ENCODE data around the gene IL3. TPM values are rescaled to one million over a fixed set of nuclear protein-coding genes. Genes with fewer than 3 reads are reported as not detected.

The IL3 gene
- total and polyA plus RNA-seq, 2 of the 4 experiments (the other 2 are of a cell fraction), result not detected

GRCh38 chr5:132010989-132011621 lies 49.4 kb upstream of the IL3 start:
- Histone ChIP-seq H3K4me3 (ENCODE audit: insufficient read depth, low read depth, low read length) (peak overlapping the region; percentile 33; the same call in 1 of the 2 replicates), H3K36me3 (ENCODE audit: control insufficient read depth, insufficient read depth, low read length) (no peaks in the 10 kb centered on the region), H3K14ac (replicated peaks; ENCODE audit: low read depth, low read length) (no peak overlapping the region), H2AFZ (replicated peaks; ENCODE audit: low read length, poor library complexity) (peak overlapping the region; percentile 86), H3K9ac (ENCODE audit: low read depth, low read length) (no peak overlapping the region), H2AK9ac (replicated peaks; ENCODE audit: low read depth, low read length, poor library complexity) (peak overlapping the region; percentile 53), H4K5ac (ENCODE audit: low read depth, low read length) (no peak overlapping the region), H2AK5ac (ENCODE audit: low read depth, low read length) (no peak overlapping the region), H2BK120ac (ENCODE audit: low read depth, low read length) (no peak overlapping the region), H3K27me3 (ENCODE audit: control insufficient read depth, insufficient read depth, low read length) (peaks cover 48% of the 10 kb centered on the region), H3K9me1 (ENCODE audit: insufficient read depth, low read length) (0 out of 2 replicates have a peak, but pooled peaks cover 4% of the 10 kb centered on the region), H4K20me1 (ENCODE audit: insufficient read depth, low read length) (peaks cover 5% of the 10 kb centered on the region; the same call in 1 of the 2 replicates), H3K4me1 (ENCODE audit: control insufficient read depth, insufficient read depth, low read length) (no peaks in the 10 kb centered on the region), H2BK5ac (ENCODE audit: low read depth, low read length, poor library complexity, severe bottlenecking) (no peak overlapping the region), H2BK20ac (ENCODE audit: low read depth, low read length) (no peak overlapping the region), H3K9me3 (ENCODE audit: control insufficient read depth, insufficient read depth, low read length) (no peaks in the 10 kb centered on the region), H3K56ac (ENCODE audit: extremely low read depth, insufficient read depth, low read length) (no peak overlapping the region), H4K91ac (ENCODE audit: insufficient read depth, low read depth, low read length) (no peak overlapping the region), H3K23ac (ENCODE audit: low read depth, low read length) (no peak overlapping the region), H3K79me1 (ENCODE audit: low read depth in 1 of 2, low read length in 2 of 2) (no peaks in the 10 kb centered on the region), H3K4me2 (ENCODE audit: low read depth, low read length) (peak overlapping the region; percentile 68; the same call in 1 of the 2 replicates), H2BK15ac (ENCODE audit: low read depth, low read length) (no peak overlapping the region), H3K27ac (ENCODE audit: insufficient read depth, low read length) (no peak overlapping the region), H4K8ac (ENCODE audit: low read depth in 2 of 2, low read length in 2 of 2) (no peak overlapping the region), H3K18ac (ENCODE audit: low read depth, low read length) (no peak overlapping the region), H3K4ac (ENCODE audit: low read depth, low read length) (no peak overlapping the region)
- DNase-seq (no peak), ATAC-seq (ENCODE audit: low read depth) (no peak)
- TF ChIP-seq SMC3 (IDR thresholded peaks at IDR 0.05; ENCODE audit: low read depth, low read length), result no peak
- TF ChIP-seq, protein P1, sequence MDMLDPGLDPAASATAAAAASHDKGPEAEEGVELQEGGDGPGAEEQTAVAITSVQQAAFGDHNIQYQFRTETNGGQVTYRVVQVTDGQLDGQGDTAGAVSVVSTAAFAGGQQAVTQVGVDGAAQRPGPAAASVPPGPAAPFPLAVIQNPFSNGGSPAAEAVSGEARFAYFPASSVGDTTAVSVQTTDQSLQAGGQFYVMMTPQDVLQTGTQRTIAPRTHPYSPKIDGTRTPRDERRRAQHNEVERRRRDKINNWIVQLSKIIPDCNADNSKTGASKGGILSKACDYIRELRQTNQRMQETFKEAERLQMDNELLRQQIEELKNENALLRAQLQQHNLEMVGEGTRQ (IDR thresholded peaks at IDR 0.05; ENCODE audit: low read depth, low read length), result no peak
- ChIA-PET POLR2A (ENCODE audit: unreplicated experiment) (no interaction called here), CTCF (no interaction called here)
- dilution Hi-C loops (cut with HindIII; ENCODE audit: low sequenced_read_pairs, unreplicated experiment), result no loop called here
- intact Hi-C loops (cut with micrococcal nuclease), result no loop called here
- BruUV-seq (replicated peaks), result no TSS peak
- WGBS, 2 experiments (ENCODE audit: extremely low coverage in 2 of 2, insufficient read length in 1 of 2), result 4% methylated on average over 15 of the region's 46 CpGs; no CpG with 5 or more reads in 1 of the 2 experiments
- in situ Hi-C loops (cut with MboI; ENCODE audit: low sequenced_read_pairs), result no loop called here
